Upper lobe of left lung (tissue), 4 donors: ENCODE results near the gene FBXW8.

ENCODE experiments used
- EP300 ChIP-seq, 4 donors: sonication (generic); formaldehyde crosslinking; IDR thresholded peaks; one replicate each; pipeline ENCODE4 v1.5.1; 2017; ENCODE audit warnings: antibody characterized with exemption in 4 of 4, control low read depth in 2 of 4
- POLR2A ChIP-seq, 4 donors: fragments of 450-650 bp; IDR thresholded peaks; one replicate each; pipeline ENCODE4 v1.5.1; 2016 to 2017; ENCODE audit warnings: antibody characterized with exemption in 4 of 4, mild to moderate bottlenecking in 2 of 4
- POLR2AphosphoS5 ChIP-seq, 2 donors: sonication (generic); formaldehyde crosslinking; IDR thresholded peaks; one replicate each; pipeline ENCODE4 v1.5.1; 2017; ENCODE audit warnings: antibody characterized with exemption in 2 of 2
- TF ChIP-seq, protein P1 (sequence below), 6 experiments: fragments of 450-650 bp in 4 of 6; fragments of 200-600 bp in 2 of 6; sonication (generic) in 2 of 6; IDR thresholded peaks; one replicate each; pipeline ENCODE4 v1.5.1; 2016 to 2019; ENCODE audit warnings: antibody characterized with exemption in 6 of 6

DNA sequence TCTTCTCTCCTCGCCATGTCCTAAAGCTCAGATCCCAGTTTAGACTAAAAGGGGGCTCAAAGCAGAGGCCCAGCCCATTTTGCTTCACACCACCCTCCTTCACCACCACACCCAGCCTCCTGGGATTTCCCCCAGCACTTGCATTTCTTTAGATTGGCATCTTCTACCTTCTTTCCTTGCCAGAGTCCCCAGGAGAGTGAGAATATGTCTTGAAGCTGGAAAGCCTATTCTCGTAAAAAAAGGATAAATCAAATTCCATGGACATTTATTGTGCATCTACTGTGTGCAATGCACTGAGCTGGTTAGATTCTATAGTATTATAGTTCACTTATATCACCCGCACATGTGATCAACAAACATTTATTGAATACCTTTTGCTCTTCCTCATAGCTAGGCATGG lies 10.2 kb downstream of the FBXW8 start:
- TF ChIP-seq, protein P1, sequence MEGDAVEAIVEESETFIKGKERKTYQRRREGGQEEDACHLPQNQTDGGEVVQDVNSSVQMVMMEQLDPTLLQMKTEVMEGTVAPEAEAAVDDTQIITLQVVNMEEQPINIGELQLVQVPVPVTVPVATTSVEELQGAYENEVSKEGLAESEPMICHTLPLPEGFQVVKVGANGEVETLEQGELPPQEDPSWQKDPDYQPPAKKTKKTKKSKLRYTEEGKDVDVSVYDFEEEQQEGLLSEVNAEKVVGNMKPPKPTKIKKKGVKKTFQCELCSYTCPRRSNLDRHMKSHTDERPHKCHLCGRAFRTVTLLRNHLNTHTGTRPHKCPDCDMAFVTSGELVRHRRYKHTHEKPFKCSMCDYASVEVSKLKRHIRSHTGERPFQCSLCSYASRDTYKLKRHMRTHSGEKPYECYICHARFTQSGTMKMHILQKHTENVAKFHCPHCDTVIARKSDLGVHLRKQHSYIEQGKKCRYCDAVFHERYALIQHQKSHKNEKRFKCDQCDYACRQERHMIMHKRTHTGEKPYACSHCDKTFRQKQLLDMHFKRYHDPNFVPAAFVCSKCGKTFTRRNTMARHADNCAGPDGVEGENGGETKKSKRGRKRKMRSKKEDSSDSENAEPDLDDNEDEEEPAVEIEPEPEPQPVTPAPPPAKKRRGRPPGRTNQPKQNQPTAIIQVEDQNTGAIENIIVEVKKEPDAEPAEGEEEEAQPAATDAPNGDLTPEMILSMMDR (IDR thresholded peaks at IDR 0.05) = no peak
- TF ChIP-seq POLR2A (IDR thresholded peaks at IDR 0.05) (no peak), EP300 (IDR thresholded peaks at IDR 0.05) (no peak), POLR2AphosphoS5 (IDR thresholded peaks at IDR 0.05) (no peak)
